HL-60/S4 treated with phorbol 12-myristate 13-acetate at 8.2 ng/mL for 4 days and 3 days (cell line): ENCODE measurements around the gene FBLN5.
"Not testable (repeated sequence)": the region's sequence is repeated elsewhere in the genome, so short reads cannot be mapped to it uniquely, and the experiment has no call there.

ENCODE experiments used
- in situ Hi-C: fragments of 300-500 bp; cut with MboI; formaldehyde crosslinking; loops from 2 replicates; pipeline ENCODE4 v1.15.0; 2022; ENCODE audit warnings: low sequenced_read_pairs

The FBLN5 gene

DNA sequence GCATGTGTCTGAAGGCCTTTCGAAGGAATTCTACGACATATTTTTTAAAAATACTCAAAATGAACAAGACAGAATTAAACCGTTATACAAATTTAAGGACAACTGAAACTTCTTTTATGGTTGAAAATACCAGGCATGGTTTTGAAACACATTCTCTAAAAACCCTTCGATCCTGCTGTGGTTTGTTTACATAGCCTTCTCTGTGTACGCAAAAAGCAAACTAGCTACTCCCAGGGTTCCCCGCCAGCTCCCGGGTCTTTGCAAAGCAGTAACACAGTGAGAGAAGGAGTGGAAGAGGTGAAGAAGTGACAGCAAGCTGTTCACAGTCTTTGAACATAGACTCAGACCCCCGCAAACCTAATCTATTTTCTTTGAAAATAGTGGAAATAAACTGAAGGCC is 77.9 kb downstream of the FBLN5 start:
- in situ Hi-C loops = no loop called here

DNA sequence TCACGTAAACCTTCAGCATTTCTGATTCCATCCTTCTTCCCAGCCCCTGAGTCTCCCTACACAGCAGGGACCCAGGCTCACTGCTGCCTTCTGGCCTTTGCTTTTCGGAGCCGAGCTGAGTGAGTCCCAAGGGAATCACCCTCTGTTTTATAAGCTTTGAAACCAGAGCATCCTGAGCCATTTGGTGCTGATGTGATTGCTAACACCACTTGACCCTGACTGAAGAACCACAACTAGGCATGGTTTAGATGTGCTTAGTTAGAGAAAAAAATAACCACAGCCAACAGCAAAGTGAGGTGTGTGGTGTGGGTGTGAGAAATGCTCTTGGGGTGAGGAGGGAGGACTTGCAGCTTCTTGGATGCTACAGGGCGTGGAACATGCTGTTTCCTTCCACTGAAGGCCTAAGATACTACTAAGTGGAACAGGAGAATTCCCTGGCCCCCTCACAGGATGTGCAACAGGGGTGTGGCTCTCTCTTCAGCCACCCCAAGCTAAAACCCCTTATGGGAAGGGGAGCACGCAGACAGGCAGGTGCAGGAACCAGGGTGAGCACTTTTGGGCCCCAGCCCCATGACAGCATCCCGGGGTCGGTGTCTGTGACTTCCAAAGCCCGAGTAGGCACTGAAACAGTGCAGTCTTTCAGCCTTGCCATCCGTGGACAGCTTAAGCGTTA is 80.0 kb downstream of the FBLN5 start, which contains the start of gene TC2N:
Gene TC2N (minus strand): TSS at position 221 of the 673 bp plus-strand sequence. CDS start 53,767 bp downstream, outside the sequence.
- in situ Hi-C loops = no loop called here

DNA sequence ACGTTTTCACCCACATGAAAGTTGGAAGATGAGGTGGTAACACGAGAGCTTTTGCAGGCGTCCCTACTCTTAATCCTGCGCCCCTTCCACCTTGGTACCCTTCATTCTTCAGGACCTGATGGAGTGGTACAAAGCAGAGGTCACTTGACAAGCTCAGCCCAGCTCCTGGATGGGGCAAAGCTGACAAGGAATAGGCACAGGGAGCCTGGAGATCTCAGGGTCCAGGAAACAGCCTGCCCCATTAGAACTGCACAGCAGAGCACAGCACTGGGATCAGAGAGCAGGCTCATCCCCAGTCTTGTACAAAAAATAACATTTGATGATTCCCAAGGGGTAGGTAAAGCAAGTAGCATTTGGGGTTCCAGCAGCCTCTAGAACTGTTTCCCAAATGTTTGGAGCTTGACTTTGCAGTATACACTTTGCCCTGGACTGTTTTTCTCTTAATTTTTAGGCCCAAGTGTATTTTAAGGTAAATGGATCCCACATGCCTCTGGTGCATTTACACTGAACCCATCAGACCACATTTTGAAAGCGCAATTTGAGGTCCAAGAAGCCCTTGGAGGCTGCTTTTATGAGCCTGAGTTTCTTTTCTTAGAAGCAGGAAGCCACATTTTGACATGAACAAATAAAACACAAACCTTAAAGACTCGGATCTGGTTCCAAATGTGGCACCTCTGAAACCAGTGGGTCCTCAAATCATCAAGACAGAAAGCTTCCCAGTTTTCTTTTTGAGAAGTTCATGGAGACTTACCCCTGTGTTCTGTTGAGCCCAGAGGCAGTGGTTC is 80.8 kb downstream of the FBLN5 start:
- in situ Hi-C loops = no loop called here

DNA sequence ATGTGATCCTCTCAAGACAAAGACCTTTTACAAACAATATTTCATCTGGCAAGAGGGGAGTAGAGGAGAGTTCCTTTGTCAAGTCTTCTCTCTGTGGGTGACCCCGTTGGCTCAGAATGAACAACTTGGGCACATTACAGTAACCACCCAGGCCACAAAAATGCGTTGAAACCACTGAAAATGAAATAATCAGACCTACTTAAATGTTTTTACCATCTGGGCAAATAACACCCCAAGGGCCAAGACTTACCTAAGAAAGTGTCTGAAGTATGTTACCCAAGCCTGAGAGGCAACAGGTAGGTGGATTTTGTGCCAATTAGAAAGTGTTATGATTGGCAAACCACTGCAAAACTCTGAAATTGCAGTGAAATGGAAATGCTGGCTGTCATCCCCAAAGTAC is 81.4 kb downstream of the FBLN5 start:
- in situ Hi-C loops = no loop called here

DNA sequence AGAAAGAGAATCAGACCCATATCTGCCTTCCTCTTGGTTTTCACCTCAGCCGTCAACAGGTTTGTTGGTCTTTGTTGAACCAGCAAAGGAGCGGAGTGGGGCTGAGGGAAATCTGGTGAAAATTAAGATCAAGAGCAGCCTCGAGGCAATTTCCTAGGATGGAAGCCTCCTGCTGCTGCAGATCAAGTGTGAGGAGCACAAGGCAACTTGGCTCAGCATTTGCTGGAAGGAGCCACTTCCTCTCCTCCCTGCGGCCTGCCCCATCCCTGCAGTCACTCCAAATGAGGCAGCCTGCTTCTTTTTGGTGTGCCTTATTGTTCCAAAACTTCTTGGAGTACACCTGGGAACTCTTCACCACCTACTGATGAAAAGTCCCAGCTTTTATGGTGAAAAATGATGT is 85.1 kb downstream of the FBLN5 start:
- in situ Hi-C loops = no loop called here

DNA sequence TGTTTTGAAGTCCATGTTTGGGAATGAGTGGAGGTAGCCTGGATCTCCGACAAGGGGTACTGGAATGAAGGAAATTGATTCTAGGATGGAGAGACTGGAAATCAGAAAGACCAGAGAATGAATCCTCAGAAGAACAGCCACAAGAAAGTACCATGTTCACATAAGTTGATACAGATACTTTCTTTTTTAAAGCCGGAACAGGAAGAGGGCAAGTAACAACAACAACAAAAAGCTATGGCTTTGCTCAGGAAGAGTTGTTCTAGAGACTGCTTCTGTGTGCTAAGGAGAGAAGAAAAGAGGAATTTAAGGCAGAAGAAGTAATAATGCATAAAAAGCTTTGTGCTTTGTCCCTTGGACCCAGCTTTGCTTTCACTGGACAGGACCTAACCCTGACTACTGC is 86.4 kb downstream of the FBLN5 start:
- in situ Hi-C loops = no loop called here

DNA sequence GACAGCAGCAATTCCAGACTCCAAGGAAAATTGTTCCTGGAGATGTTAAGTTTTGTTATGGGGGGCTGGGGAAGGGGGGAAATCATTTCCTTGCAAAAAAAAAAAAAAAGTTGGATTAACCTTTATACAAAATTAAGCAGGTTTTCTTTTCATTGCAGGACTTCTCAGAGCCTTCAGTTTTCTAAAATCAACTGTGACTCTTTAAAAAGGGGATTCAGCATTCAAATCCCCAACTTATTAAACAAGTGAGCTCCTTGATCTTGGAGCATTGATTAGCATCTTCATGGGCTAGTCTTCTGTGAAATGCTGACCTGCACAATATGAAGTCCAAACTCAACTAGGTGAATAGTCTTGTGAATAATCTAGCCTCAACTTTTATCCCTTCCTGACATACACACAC is 87.3 kb downstream of the FBLN5 start:
- in situ Hi-C loops = no loop called here

DNA sequence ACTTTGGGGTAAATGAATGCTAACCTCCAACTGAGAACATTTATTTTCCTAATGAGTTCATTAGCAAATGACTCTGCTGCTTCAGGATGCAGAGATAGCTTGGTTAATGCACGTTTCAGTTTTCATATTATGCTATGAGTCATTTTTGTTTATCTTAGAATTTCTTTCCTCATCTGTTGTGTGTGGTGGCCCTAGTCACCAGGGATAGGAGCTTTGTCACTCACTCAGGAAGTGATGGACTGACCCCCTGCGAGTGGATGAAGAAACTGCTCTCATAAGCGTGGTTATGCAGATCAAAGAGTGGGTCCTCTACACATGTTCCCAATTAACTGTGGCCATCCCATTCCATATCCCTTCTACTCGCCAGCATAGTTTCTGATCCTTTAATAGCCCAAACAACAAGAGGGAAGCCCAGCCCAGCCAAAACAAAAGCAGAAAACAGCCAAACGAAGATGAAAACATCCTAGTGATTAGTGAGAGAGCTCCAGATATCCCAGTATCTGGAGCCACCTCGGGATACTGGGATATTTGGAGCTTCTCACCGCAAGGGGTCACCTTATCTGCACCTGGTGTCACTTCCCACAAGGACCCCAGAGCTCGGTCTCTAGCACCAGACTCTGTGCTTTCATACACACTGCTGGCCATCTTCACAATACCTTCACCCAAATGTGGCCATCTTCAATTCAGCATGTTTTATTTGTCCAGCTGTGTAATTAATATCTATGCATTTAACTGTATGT is 88.8 kb downstream of the FBLN5 start:
- in situ Hi-C loops = no loop called here

DNA sequence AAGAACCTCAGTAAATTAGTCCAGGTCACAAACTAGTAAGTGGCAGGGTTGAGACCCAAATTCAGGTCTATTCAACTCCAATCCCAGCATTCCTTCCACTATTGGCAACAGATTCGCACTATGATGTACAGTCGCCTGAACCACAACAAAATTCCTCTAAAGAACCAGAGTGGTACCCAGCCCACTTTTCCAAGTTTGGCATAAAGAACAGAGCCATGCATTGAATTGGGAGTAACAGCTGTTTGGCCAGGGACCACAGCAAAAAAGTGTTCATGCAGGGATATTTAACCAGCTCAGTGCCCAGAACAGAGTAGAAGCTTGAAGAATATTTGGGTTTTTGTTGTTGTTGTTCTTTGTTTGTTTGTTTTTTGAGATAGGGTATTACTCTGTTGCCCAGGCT is 89.9 kb downstream of the FBLN5 start:
- in situ Hi-C loops = no loop called here

DNA sequence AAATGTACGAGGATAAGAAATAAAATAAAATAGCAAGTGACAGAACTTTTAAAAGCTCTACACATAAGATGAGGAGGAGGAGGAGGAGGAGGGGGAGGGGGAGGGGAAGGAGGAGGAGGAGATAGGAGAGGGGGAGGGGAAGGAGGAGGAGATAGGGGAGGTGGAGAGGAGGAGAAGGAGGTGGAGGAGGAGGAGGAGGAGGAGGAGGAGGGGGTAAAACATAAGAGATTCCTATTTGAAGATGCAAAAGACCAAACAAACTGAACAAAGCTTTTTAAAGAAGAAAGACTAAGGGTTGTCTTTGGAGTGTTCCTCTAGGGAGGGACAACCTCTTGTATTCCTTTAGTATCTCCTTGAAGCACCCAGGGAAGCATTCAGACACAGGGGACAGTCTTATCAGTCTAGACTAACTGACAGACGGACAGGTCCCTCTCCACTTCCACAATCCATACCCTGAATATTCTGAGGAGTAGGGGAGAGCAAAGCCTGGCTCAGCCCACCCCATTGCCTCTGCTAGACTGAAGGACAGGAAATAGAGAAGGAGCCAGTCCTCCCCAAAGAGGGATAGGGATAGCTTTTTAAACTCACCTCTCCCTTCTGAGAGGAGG is 93.1 kb downstream of the FBLN5 start:
- in situ Hi-C loops = no loop called here

DNA sequence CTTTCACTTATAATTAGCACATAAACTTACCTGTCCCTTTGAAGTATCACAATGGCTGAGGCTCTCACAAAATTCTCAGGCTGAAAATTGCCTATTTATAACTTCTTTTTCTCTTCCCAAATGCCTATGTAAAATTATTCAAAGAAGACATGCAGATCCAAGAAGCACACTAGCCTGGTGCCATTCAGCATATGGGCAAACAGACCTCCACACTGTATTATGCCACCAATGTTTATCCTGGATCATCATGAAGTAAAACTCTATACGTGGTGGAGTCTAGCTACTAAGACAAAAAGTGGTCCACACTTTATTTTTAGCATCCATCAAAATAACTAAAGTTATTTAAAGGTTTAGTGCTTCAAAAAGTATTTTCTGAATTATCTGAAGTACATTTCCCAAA is 95.9 kb downstream of the FBLN5 start:
- in situ Hi-C loops = no loop called here

DNA sequence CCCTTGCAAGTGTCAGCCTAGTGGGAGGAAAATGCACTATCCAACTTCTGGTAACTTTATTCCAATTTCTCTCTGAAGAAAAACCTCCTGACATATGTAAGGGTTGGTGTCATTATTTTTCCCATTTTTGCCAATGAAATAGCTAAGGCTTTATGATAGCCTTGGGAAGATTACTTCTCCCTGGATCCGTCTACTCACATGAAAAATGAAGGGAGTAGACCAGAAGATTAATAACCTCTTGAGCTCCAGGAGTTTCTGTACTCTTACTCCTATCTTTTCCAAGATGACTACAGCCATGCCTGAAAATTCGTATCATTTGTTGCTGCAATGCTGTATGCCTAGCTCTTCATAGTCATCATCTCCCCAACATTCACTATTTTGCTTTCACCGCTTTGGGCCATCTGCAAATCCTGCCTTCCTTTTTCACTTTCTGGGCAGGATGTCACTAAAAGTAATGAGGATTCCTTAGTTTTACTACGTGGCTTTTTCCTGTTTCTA is 98.9 kb downstream of the FBLN5 start:
- in situ Hi-C loops = no loop called here

DNA sequence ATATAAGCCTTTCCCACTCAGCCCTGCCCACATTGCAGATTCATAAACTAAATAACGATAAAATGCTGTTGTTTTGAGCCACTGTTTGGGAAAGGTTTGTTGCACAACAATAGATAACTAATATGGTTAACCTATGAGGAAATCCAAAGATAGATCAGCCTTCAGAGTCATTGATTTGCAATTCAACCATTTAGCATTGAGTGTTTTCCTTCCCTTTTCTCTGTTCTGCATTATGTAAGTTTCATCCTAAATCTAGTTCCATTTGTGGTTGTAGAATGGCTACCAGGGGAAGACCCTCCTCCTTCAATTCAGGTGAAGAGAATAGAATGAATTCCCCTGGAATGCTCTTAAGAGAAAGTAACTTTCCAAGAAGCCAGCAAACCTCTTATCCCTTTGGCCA is 99.8 kb downstream of the FBLN5 start:
- in situ Hi-C loops = no loop called here

DNA sequence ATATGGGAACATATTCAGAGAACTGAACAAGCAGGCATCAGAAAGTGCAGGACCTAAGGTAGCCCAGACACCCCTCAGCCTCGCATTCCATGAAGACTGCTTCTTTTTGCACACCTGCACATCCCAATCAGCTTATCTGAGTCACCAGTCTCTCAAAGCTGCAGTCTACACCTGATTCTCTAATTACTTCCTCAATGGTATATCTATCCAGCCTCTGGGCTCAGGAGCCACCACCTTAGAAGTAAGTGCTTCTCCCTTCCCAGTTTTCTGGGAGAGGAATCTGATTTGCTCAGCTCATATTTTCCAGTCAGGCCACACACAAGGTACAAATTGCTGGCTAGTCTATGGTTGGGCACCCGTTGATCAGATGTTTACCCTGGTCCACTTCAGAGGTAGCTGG is 101.8 kb downstream of the FBLN5 start:
- in situ Hi-C loops = no loop called here

DNA sequence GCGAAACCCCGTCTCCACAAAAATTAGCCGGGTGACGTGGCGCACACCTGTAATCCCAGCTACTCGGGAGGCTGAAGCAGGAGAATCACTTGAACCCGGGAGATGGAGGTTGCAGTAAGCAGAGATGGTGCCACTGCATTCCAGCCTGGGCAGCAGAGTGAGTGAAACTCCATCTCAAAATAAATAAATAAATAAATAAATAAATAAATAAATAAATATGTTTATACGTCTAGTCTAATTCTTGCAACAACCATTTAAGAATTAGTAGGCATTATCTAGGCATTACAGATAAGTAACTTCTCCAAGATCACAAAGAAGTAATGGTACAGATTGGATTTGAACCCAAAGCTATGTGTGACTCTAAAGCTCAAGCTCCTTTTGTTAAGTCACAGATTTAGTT is 102.4 kb downstream of the FBLN5 start:
- in situ Hi-C loops = not testable (repeated sequence)

DNA sequence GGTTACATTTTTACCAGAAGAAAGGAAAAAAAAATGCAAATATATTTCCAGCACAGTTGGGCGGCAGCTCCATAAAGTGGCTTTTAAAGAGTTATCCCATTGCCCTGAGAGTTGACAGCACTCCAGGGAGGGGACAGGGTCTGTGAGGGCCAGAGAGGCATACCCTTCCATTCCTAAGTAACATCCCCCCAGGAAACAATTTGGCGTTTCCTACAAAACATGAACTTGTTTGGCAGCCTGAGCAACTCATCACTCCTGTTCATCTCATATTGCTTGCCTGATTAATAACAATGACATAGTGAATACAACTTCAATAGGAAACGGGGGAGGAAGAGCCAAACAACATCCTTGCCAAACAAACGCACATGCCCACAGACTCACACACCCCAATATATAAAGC is 103.5 kb downstream of the FBLN5 start:
- in situ Hi-C loops = no loop called here

DNA sequence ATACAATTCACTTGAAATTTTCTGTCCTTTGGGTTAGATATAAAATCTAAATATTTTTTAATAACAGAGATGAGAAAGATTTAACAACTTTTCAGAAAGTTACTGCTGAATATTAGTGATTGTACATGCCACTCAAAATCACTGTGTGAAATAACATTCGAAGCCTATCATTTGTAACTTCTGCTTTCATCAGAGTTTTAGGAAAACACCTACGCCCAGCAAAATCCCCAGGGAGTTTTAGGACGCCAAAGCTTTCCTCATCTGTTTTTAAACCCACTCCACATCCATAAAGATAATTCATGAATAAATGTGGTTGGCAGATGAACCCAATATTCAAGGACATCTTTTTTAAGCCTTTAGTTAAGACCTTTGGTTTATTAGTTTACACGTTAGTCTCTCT is 104.1 kb downstream of the FBLN5 start:
- in situ Hi-C loops = no loop called here

DNA sequence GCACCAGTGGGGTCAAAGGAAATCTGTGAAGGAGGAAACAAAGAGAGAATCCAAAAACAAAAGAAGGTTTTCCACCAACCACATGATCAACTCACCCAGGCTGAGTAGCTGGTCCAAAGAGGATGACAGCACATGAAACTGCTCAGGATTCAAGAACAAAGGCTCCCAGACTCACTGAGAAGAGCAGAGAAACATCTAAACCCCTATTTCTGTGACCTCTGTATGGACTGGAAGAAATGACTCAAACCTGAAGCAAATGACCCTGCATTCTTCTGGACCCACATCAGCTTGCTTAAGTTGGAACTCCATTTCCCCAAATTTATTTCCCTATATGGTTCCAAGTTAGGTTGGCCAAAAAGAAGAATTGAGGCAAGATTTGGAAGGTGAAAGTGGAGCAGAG is 106.4 kb downstream of the FBLN5 start:
- in situ Hi-C loops = no loop called here

DNA sequence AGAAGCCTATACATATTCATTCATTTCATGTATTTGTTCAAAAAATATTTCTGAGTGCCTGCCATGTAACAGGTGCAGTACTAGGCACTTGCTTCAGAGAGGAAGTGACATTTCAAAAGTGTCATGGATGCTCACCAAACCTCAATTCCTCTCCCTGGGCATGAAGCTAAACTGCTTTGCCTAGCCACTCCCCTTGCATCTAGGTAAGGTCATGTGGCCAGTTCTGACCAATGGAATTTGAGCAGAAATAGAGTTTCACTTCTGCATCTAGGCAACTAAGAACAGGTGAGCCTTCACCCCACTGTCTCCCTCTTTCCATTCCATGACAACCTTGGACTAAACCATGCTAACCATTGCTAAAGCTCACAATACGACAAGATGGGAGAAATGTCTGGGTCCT is 107.7 kb downstream of the FBLN5 start:
- in situ Hi-C loops = no loop called here

DNA sequence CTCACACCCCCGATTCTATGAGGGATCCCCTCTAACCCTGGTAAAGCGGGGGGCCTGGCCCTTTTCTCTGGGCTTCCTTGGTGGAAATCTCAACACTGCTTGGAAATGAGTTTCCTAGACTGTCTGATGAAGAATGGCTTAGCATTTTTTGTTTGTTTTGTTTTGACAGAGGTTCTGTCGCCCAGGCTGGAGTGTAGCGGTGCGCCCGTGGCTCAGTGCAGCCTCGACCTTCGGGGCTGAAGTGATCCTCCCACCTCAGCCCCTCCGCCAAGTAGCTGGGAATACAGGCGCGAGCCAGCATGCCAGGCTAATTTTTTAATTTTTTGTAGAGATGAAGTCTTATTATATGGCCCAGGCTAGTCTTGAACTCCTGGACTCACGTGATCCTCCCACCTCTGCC is 110.4 kb downstream of the FBLN5 start:
- in situ Hi-C loops = no loop called here
